ENCODE data around the gene NFIB.

Gene NFIB

DNA sequence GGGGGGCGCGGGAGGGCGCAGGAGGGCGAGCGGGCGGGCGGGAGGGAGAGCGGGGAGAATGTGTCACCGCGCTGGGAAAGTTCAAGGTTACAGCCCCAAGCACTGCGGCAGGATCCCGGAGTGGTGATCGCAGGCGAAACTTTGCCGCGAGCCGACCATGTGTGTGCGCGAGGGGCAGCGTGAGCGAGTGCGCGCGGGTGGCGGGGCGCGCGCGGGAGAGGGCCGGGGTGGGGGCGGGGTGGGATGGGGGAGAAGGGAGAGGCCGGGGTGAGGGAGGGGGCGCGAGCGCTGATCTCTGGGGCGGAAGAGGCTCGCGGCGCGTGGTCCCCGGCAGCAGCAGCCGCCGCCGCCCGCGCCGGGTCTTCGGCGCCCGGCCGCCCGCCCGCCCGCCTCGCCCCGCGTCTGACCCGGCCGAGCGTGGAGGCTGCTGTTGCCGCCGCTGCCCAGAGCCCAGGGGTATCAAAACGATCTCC, at the start of gene NFIB:
Gene NFIB, minus strand, starts transcription at position 191 of the 473 bp plus-strand sequence. CDS start 630 bp downstream, outside the sequence.
- no peak for DNase-seq (ENCODE audit: low spot score)

DNA sequence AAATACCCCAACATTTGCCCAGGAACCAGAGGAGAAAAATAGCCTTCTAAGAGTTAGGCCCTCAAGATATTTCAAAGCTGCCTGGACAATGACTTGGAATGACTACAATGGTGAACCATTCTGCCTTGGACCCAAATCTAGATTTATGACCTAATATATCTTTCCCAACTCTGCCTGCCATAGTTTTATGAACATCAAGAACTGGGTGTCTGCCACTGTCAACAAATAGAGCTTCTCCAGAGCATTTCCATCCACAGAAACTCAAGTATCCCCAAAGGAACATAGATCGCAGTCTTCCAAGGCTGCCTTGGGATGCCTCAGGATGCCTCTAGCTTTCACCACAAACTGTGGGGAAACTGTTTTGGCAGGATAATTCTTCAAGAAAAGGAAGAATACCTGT, 48.2 kb upstream of the NFIB start:
- no peak for DNase-seq (ENCODE audit: low spot score)

GRCh38 chr9:14361074-14361473, 47.1 kb upstream of the NFIB start:
- no peak for DNase-seq (ENCODE audit: low spot score)

- DNase-seq (ENCODE audit: low spot score) = no peak
Measured at GRCh38 chr9:14358523-14358922, 44.6 kb upstream of the NFIB start.

GRCh38 chr9:14356351-14357265, 42.7 kb upstream of the NFIB start:
- no peak for DNase-seq (ENCODE audit: low spot score)

DNA sequence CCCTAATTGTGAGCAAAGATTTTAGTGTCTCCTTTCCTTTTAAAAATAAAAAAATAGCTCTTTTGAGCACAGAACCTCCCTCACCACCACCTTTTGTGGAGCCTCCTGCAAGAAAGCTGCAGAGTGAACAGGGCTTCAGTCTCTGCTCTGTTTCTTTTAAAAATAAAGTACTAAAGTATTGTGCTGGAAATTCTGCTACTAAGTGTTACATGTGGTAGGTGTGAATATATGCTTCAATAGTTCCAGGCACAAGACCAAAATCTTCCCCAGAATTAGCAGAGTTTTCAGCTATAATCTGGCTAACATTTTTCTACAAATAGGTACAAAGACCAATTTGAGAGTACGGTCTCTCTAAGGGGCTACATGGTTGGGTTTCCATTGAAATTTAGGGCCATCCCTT, 40.3 kb upstream of the NFIB start:
- no peak for DNase-seq (ENCODE audit: low spot score)

GRCh38 chr9:14353222-14354056, 39.5 kb upstream of the NFIB start:
- peak; percentile 65 for DNase-seq (ENCODE audit: low spot score)

GRCh38 chr9:14352503-14352902, 38.6 kb upstream of the NFIB start:
- no peak for DNase-seq (ENCODE audit: low spot score)

GRCh38 chr9:14351221-14351836, 37.4 kb upstream of the NFIB start:
- DNase-seq (ENCODE audit: low spot score) = no peak

DNA sequence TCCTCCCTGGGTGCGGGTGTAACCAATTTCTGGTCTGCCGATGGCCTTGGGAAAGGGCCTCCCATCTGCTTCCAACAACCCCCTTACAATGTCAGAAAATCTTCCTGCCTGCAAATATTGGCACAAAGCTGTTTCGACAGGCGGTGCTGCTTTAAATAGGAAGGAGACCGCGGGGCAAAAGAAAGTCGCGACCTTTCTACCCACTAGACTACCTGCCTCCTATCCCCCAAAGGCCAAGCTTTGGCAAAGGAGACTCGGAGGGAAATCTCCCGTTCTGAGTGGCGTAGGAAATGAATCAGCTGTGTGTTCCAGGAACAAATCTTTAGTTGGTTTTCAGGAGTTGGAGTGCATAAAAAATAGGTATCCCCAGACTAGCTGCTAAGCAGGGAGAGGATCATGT, 36.8 kb upstream of the NFIB start:
- DNase-seq (ENCODE audit: low spot score) = no peak

DNA sequence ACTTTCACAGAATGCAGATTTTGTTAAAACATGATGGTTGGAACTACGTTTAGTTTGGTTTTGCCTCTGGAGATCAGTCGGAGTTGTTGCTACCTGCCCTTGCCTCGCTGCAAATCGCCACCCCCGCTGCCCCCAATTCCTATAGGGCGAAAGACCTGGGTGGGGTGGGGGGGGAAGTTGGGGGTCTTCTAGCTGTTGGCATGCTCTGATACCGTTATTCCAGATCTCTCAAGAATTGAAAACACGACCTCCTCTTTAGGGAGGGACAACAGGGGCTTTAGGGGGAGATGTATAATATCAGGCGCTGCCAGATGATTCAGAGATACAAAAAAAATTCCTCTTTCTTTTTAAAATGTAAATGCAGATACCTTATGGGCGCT, 36.4 kb upstream of the NFIB start:
- DNase-seq (ENCODE audit: low spot score) = no peak

DNA sequence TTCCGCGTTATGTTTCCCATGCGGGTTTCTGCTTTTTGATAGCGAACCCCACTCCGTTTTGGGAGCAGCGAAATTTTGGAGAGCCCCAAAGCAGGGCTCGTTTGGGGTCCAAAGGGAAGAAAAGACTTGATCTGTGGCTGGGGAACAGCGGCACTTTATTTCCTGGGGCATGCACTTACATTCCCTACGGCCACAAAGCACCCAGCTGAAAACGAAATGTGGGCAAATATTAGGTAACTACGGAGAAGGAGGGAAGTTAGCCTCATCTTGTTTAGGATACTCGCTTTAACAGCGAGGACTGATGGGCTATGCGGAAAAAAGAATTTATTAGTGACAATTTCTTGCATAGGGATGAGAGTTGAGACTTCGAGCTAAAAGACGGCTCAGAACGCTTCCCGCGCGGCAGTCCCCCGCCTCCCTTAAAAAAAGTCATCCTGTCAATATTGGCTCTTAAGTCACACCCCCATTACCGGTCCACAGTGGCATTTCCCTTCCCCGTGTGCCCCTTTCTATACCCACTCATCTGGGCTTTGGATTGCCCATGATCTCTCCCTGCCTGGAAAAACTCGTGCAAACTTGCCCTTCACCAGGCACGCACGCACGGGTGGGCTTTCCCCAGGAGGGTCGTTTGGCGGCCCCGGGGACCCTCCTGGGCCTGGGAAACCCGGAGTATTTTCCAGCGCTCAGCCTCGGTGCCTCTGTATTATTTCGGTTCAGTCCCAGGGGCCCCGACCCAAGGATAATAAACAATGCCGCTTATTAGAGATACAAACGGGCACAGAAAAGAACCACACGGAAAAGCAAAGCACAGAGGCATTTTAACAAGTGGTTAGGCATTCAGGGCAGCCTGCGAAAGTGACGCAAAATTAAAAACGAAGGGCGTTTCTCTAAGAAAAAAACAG, 35.8 kb upstream of the NFIB start:
- DNase-seq (ENCODE audit: low spot score) = no peak

GRCh38 chr9:14349146-14349446, 35.2 kb upstream of the NFIB start:
- no peak for DNase-seq (ENCODE audit: low spot score)

DNA sequence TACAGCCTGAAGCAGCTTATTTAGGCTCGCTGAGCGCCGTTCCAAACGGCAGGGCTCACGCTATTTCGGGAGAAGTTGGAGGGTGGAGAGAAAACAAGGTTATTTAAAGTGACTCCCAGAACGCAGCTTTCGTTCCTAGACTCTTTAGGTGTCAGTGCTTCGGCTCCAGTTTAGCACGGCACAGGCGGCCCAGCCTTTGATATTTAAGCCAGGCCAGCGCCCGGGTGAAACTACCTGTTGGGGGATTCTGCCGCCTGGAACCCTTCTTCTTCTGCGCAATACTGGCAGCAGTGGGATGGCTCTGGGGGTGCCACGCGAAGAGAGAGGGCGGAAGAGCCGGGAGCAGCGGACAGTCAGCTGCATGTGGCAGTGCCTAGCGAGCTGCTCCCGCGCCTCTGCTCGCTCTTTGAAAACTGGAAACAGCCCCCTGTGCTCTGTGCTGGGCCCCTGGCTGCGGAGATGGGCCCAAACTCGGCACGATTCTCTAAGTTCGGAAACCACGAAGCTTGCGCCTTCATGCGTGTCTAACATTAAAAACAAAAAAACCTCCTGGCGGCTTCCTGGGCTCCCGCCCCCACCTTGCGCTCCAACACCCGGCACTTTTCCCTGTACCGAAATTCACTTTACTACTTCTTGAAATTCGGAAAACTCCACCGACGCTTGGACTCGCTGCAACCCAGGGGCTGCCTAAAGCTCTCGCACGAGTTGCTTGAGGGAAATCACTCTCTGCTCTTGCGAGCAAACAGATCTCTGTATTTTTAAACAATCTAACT, 34.6 kb upstream of the NFIB start:
- no peak for DNase-seq (ENCODE audit: low spot score)

DNA sequence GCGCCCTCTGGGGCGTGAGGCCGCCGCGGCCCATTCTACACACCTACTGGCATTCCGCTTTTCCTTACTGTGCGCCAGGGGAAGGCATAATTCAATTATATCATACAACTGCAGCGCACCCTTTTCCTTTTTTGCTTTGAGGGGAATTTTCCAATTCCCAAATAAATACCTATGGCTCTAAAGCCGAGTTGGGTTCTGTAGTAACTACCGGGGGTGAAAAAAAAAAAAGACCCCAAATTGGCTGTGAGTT, 34.1 kb upstream of the NFIB start:
- DNase-seq (ENCODE audit: low spot score) = no peak

DNA sequence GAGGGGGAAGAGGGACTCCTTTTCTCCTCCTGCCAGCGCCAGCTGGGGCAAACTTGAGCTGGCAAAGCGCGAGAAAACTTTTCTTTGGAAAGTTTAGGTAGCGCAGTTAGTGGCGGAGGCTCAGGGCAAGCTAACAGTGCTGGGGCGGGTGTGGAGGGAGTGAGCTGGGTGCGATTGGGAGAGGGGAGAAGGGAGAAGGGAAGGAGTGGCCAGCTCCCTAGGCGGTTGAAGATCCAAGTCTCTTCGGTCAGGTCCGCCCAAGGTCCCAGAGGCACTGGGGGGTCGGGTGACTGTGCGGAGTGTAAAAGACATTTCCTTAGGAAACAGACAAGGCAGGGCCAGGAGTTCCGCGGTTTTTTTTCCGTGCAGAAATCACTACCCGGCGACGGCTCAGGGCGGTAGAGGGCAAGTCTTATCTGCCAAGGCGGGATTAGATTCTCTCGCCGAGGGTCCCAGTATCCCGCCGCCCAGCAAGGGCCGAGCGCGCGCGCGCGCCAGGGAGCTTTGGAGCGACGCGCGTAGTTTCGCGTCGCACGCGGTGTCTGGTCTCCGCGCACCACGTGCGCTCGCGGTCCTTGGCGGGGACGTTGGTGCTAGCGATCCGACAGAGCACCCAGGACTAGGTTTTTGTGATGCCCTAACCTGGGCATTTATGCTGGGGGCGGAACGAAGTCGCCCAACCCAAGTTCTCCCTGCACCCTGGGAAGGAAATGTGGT, 33.6 kb upstream of the NFIB start:
- DNase-seq (ENCODE audit: low spot score) = no peak

GRCh38 chr9:14346811-14347405, 33.0 kb upstream of the NFIB start:
- DNase-seq (ENCODE audit: low spot score) = no peak

DNA sequence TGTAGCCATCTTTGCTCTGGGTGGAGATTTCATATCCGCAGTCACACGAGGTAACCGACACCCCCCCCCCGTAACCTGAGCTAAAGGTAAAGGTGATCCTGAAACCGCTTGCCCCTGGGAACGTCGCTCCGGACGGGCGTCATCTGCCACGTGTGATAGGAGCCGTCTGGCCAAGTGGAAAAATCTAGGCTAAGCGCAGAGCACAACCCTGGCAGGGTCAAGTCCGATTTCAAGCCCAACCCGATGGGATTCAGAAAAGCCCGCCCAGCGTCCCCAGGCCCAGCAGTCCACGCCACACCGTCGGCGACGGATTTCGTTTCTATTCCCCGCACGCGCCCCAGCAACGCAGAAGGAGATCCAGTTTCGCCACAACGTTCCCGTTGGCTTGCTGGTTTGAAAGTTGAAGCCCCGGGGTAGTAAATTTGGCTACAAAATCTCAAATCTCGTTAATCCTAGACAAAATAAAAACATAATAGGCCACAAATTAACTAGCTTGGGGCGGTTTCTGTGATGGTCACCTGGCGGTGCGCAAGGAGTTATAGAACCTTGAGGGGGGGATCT, 32.4 kb upstream of the NFIB start:
- no peak for DNase-seq (ENCODE audit: low spot score)

DNA sequence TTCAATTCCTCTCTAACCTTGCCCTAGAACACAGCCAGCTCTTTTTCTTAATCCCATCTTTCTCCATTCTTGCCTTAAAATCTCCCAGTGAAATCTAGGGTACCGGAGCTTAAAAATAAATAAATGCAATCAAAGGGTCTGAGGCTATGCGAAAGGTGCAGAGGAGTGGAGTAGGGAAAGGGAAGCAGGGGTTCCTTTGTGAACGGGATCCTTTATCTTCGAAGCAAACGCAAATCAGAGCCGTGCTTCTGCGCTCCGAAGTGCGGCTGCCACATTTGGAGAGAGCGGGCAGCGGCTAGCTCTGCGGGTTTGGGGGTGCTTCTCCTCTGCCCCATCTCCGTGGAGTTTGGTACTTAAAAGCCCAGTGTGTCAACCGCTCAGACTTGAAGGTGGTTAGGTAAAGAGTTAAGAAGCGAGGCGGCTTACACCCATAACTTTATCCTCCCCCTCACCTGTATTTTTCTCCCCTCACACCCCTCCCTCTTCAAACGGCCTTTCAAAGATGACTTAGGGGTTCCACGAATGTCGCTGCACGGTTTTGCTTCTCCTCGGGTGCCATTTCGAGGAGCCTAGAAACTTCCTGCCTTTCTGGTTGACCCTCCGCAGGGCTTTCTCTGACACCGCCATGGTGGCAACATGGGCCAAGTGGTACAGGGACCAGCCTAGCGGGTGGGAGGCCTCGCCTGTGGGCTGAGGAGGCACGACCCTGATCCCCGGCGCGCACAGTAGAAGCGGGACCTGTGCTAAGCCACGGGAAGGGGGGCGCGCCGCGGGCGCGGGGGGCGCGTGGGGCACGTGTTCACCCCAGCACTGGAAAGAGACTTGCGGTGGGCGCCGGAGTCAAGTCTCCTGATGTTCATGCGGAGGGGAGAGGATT, 31.7 kb upstream of the NFIB start:
- DNase-seq (ENCODE audit: low spot score) = no peak

All from CD4-positive, alpha-beta T cell treated with Interleukin-15 for 4 hours (primary cell).